NCI-H146 (cell line): ENCODE data around the gene CST2.
A peak's percentile ranks its signal among the peaks of the same experiment; 100 is the strongest.
"Not testable (repeated sequence)": the region's sequence is repeated elsewhere in the genome, so short reads cannot be mapped to it uniquely, and the experiment has no call there.

Source experiments
- DNase-seq: peaks from one replicate; lab custom pipeline; 2025; lab: John Stamatoyannopoulos, UW

CST2 gene, protein sequence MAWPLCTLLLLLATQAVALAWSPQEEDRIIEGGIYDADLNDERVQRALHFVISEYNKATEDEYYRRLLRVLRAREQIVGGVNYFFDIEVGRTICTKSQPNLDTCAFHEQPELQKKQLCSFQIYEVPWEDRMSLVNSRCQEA

DNA sequence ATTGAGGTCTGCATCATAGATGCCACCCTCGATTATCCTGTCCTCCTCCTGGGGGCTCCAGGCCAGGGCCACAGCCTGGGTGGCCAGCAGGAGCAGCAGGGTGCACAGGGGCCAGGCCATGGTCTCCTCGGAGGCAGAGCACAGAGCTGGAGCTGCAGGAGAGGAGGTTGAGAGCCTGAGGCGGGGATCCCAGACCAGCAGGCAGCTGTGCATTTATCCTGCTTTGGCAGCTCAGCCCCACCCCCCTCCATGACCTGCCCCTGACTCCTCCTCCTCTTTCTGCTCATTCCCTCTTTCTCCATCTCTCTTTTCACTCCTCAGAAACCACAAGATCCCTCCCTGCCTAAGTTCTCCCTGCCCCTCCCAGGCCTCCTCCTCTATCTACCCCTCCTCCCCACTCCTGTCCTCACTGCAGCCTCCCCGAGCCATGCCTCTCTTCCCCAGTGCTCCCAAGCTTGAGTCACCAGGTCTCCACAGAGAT is at the start of gene CST2:
TSS of gene CST2 (minus strand) at position 189 of the 481 bp plus-strand sequence. CDS start at position 120, 69 bp downstream.
- DNase-seq = no peak

- DNase-seq = no peak
Measured at GRCh38 chr20:23875606-23876237, 49.2 kb upstream of the CST2 start.

GRCh38 chr20:23874747-23875146 is 48.2 kb upstream of the CST2 start:
- DNase-seq = no peak

DNA sequence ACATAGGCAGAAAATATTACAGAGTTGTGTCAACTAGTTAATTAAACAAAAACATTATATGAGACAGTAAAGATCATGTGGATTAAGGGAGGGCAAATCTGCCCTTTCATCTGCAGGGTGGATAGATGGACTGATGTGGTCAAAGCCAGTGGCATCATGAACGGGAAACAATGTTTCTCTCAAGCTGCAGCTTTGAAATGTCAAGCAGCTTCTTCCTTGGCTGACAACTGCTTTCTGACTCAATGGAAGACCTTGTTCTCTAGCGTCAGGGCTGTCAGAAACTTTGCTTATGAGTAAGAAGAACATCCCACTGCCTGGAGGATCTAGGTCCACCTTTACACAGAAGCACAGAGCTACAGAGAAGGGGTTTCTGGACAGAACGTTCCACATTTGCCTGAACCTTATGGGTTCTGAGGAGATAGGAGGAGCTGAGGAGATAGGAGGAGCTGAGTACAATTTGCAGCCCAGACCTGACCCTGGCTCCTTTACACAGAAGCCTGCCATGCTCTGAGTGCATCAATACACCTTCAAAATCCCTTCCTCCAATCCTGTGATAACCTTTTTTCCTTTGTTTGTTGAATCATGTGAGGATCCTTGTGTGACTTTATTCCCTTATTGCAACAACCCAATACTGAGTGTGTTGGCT is 47.0 kb upstream of the CST2 start:
- no peak for DNase-seq

GRCh38 chr20:23872065-23872464 is 45.5 kb upstream of the CST2 start:
- no peak for DNase-seq

DNA sequence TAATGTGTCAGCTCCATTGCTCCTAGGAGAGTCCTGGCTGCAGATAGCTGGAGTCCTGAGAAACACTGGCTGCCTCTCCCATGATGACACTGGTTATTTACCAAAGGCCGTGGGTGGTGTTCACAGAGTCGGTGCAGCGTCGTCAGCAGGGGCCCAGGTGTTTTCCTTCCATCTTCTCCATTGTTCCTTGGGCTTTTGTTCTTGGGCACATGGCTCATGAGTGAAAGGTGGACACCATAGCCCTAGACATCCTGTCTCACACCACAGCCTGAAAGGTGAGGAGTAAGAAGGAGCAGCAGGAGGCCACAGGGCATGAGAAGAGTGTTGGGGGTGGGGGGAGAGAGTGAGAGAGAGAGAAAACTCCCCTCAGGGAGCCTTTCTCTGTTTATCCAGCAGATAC is 43.9 kb upstream of the CST2 start:
- DNase-seq = no peak

DNA sequence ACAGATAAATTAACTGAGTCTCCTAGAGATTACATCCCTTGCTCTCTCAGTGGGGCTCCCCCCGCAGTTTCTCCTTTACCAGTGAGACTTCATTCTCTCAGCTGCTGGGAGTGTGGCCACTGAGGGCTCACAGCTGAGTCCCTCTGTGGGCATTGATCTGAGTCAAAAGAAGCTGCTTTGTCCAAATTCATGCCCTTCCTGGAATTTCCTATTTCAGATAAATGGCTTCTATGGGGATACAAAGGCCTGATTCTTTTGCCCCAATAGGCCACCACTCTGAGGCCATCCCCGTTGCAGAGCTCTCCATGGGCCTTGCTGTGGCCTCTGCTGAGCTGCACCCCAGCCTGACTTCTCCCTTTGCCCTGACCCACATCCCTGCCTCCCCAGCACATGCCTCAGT is 43.0 kb upstream of the CST2 start:
- DNase-seq = no peak

DNA sequence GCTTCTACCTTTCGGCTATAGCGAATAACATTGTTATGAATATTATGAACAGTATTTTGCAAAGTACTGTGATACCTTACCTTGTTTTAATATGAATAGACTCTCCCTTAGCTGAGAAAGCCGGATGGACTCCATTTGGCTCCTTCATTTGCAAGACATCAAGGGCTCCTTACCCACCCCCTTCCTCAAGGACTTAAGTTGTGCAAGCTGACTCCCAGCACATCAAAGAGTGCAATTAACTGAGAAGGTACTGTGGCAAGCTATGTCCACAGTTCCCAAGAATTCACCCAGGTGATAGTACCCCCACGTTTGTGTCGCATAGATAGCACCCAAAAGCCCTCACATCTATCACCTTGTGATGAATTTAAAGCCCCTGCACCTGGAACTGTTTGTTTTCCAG is 41.8 kb upstream of the CST2 start:
- no peak for DNase-seq

DNA sequence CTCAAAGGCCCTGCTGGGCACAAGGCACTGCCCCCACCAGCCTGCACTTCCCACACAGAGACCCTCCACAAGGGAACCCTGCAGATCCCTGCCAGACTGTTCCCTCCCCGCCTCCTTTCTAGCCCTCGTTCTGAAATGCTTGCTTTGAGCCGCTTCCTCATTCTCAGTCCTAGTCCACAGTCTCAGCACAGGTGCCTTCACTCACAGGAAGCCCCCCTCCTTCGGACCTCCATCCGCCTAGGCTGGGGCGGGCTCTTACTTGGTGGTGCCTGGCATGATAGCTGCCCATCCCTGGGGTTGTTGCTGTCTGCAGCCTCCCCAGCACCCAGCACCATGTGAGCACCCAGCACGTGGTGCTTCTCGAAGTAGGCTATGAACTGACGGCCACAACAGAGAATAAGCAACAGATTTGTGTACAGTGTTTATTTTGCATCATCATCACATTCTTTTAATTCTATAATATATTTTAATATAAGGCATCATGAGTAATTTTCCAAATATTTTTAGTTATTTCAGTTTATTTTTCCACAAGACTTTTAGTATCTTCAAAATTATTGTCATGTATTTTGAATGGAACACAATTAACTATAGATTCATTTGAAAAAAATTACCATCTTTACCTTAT is 40.7 kb upstream of the CST2 start:
- no peak for DNase-seq

- not testable (repeated sequence) for DNase-seq
Measured at GRCh38 chr20:23860771-23861170, 34.2 kb upstream of the CST2 start.

DNA sequence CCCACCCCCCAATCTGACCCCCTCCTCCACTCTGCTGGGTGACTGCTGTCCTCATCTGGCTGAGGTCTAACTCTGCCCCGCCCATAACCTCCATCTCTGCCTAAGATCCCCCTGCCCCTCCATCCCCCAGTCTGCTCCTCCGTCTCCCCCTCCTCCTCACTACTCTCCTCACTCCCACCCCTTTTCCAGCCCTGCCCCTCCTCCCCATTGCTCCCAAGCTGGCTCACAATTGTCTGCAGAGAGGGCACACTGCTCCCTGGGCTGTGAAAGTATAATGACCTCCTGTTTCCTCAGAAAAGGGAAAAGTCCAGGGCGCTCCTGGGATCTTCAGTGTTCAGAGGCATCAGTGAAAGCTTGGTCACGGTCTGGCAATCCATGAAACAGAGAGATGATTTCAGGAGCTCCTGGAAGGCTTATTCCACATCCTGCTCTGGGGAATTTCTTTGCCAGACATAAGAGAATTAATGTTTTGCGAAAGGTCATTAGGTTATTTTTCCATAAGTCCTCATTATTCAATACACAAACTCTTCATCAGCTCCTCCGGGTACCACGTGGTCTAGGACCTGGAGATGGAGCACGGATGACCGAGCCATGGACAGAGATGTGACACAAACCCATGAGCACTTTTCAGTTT is 31.6 kb upstream of the CST2 start:
- DNase-seq = no peak

- DNase-seq = no peak
Measured at GRCh38 chr20:23856736-23857135, 30.2 kb upstream of the CST2 start.

- DNase-seq = no peak
Measured at GRCh38 chr20:23856226-23856625, 29.7 kb upstream of the CST2 start.

GRCh38 chr20:23841693-23842092 is 15.2 kb upstream of the CST2 start:
- DNase-seq = no peak

- no peak for DNase-seq
Measured at GRCh38 chr20:23835716-23836115, 9.2 kb upstream of the CST2 start.

DNA sequence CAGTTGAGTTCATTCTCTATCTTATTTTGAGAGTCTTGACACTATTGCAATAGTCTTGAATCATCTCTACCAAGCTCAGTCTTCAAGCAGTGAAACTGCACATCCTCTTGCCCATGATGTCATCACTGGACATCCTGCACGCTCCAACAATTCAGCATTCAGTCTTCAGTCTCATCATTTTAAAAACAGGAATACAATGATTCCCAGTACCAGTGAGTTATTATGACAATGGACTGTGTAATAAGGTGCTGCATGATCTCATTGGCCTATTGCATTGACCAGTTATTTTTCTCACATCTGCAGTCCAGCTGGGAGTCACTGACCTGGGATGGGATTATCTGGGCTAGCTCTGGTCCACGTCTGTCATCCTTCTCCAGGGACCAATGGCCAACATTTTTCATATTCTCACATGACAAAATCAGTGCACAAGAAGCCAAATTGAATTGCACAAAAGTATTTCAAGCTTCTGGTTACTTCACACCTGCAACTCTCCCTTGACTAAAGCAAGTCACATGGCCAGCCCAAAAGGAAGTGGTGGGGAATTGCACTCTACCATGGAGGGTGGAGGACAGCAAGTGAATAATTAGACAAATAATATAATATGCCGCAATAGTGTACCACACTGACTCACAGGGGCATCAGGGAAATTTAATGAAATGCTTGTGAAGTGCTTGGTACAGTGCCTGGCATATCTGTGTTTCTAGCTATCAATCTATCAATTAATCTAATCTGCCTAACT is 6.4 kb upstream of the CST2 start:
- DNase-seq = no peak

DNA sequence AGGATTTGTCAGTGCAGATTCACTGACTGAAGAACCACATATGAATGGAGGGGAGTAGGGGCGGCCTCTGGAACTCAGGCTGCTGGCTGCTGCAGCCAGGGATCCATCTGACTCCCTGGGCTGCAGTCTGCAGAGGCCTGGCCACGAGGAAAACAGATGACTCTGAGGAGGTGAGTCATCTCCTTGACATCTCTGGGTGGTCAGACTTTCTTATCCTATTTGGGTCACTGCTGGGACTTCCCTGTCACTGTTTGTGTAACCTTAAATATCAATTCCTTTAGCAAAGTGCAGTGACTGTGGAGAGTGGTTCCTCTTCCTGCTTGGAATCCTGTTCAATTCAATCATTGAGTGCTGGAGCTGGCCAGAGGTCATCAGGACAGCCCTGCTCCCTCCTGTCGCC is 5.4 kb upstream of the CST2 start:
- DNase-seq = not testable (repeated sequence)

- peak; percentile 13 for DNase-seq
Measured at GRCh38 chr20:23823621-23824324, 2.8 kb downstream of the CST2 start.

- no peak for DNase-seq
Measured at GRCh38 chr20:23823111-23823510, 3.4 kb downstream of the CST2 start.

DNA sequence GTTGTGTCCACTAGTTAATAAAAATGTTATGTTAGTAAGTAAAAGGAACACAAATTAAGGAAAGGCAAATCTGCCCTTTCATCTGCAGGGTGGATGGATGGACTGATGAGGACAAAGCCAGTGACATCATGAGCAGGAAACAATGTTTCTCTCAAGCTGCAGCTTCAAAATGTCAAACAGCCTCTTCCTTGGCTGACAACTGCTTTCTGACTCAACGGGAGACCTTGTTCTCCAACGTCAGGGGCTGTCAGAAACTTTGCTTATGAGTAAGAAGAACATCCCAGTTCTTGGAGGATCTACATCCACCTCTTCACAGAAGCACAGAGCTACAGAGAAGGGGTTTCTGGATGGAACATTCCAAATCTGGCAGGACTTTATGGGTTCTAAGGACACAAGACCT is 6.0 kb downstream of the CST2 start:
- no peak for DNase-seq

- not testable (repeated sequence) for DNase-seq
Measured at GRCh38 chr20:23811559-23811958, 15.0 kb downstream of the CST2 start.
